ENCODE data around the gene STAM2.
"Not testable (repeated sequence)": the region's sequence is repeated elsewhere in the genome, so short reads cannot be mapped to it uniquely, and the experiment has no call there.

STAM2 gene

DNA sequence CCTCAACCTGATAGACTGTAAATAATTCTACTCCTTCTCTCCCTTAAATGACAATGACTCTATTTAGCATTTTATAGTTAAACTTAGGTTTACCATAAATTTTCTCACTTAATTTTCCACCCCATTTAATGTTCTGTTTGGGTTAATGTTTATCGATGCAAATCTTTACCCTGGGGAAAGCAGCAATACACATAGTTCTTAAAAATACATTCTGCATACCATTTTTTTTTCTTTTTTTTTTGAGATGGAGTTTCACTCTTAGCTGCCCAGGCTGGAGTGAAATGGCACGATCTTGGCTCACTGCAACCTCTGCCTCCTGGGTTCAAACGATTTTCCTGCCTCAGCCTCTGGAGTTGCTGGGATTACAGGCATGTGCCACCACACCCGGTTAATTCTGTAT is 14.0 kb downstream of the STAM2 start (continued):
- no peak for TF ChIP-seq ZC3H10 (CRISPR knock-in tag; IDR thresholded peaks at IDR 0.05)
- no peak for TF ChIP-seq ARNTL (CRISPR knock-in tag; IDR thresholded peaks at IDR 0.05; ENCODE audit: borderline replicate concordance, low read depth)
- no peak for TF ChIP-seq BACH2 (CRISPR knock-in tag; IDR thresholded peaks at IDR 0.05; ENCODE audit: borderline replicate concordance)
- no peak for TF ChIP-seq RARB (CRISPR knock-in tag; IDR thresholded peaks at IDR 0.05)

DNA sequence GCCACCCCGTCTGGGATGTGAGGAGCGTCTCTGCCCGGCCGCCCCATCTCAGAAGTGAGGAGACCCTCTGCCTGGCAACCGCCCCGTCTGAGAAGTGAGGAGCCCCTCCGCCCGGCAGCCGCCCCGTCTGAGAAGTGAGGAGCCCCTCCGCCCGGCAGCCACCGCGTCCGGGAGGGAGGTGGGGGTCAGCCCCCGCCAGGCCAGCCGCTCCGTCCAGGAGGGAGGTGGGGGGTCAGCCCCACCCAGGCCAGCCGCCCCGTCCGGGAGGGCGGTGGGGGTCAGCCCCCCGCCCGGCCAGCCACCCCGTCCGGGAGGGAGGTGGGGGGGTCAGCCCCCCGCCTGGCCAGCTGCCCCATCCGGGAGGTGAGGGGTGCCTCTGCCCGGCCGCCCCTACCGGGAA is 15.2 kb downstream of the STAM2 start:
- not testable (repeated sequence) for ATAC-seq

DNA sequence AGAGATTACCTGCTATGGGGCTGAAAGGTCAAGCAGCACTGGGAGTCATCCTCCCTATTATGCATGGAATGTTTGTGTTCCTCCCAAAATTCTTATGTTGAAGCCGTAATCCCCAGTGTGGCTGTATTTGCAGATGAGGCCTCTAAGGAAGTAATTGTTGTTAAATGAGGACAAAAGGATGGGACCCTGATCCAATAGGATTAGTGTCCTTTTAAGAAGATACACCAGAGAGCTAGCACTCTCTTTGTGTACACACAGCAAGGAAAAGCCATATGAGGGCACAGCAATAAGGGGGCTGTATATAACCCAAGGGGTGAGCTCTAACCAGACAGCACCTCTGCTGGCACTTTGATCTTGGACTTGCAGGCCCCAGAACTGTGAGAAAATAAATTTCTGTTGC is 18.3 kb downstream of the STAM2 start:
- no peak for ATAC-seq
- no peak for TF ChIP-seq ZNF565 (CRISPR knock-in tag; conservative IDR thresholded peaks at IDR 0.05; ENCODE audit: low read depth)
- TF ChIP-seq, protein P1, sequence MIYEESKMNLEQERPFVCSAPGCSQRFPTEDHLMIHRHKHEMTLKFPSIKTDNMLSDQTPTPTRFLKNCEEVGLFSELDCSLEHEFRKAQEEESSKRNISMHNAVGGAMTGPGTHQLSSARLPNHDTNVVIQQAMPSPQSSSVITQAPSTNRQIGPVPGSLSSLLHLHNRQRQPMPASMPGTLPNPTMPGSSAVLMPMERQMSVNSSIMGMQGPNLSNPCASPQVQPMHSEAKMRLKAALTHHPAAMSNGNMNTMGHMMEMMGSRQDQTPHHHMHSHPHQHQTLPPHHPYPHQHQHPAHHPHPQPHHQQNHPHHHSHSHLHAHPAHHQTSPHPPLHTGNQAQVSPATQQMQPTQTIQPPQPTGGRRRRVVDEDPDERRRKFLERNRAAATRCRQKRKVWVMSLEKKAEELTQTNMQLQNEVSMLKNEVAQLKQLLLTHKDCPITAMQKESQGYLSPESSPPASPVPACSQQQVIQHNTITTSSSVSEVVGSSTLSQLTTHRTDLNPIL (CRISPR knock-in tag; IDR thresholded peaks at IDR 0.05; ENCODE audit: low read depth), result no peak
- TF ChIP-seq TOX (CRISPR knock-in tag; IDR thresholded peaks at IDR 0.05; ENCODE audit: borderline replicate concordance), result no peak
- TF ChIP-seq GLIS3 (CRISPR knock-in tag; IDR thresholded peaks at IDR 0.05), result no peak
- TF ChIP-seq, protein P2, sequence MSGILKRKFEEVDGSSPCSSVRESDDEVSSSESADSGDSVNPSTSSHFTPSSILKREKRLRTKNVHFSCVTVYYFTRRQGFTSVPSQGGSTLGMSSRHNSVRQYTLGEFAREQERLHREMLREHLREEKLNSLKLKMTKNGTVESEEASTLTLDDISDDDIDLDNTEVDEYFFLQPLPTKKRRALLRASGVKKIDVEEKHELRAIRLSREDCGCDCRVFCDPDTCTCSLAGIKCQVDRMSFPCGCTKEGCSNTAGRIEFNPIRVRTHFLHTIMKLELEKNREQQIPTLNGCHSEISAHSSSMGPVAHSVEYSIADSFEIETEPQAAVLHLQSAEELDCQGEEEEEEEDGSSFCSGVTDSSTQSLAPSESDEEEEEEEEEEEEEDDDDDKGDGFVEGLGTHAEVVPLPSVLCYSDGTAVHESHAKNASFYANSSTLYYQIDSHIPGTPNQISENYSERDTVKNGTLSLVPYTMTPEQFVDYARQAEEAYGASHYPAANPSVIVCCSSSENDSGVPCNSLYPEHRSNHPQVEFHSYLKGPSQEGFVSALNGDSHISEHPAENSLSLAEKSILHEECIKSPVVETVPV (CRISPR knock-in tag; IDR thresholded peaks at IDR 0.05), result no peak
- TF ChIP-seq ZFP30 (CRISPR knock-in tag; IDR thresholded peaks at IDR 0.05), result no peak
- TF ChIP-seq, protein P3, sequence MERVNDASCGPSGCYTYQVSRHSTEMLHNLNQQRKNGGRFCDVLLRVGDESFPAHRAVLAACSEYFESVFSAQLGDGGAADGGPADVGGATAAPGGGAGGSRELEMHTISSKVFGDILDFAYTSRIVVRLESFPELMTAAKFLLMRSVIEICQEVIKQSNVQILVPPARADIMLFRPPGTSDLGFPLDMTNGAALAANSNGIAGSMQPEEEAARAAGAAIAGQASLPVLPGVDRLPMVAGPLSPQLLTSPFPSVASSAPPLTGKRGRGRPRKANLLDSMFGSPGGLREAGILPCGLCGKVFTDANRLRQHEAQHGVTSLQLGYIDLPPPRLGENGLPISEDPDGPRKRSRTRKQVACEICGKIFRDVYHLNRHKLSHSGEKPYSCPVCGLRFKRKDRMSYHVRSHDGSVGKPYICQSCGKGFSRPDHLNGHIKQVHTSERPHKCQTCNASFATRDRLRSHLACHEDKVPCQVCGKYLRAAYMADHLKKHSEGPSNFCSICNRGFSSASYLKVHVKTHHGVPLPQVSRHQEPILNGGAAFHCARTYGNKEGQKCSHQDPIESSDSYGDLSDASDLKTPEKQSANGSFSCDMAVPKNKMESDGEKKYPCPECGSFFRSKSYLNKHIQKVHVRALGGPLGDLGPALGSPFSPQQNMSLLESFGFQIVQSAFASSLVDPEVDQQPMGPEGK (CRISPR knock-in tag; IDR thresholded peaks at IDR 0.05; ENCODE audit: borderline replicate concordance), result no peak
- no peak for TF ChIP-seq ESRRG (CRISPR knock-in tag; IDR thresholded peaks at IDR 0.05)
- TF ChIP-seq, protein P4, sequence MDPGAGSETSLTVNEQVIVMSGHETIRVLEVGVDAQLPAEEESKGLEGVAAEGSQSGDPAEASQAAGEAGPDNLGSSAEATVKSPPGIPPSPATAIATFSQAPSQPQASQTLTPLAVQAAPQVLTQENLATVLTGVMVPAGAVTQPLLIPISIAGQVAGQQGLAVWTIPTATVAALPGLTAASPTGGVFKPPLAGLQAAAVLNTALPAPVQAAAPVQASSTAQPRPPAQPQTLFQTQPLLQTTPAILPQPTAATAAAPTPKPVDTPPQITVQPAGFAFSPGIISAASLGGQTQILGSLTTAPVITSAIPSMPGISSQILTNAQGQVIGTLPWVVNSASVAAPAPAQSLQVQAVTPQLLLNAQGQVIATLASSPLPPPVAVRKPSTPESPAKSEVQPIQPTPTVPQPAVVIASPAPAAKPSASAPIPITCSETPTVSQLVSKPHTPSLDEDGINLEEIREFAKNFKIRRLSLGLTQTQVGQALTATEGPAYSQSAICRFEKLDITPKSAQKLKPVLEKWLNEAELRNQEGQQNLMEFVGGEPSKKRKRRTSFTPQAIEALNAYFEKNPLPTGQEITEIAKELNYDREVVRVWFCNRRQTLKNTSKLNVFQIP (CRISPR knock-in tag; IDR thresholded peaks at IDR 0.05; ENCODE audit: borderline replicate concordance, low read depth), result no peak
- TF ChIP-seq ISL1 (CRISPR knock-in tag; IDR thresholded peaks at IDR 0.05), result no peak
- no peak for TF ChIP-seq PPARA (CRISPR knock-in tag; IDR thresholded peaks at IDR 0.05; ENCODE audit: borderline replicate concordance)
- TF ChIP-seq RARB (CRISPR knock-in tag; IDR thresholded peaks at IDR 0.05), result no peak
- TF ChIP-seq CSDC2 (CRISPR knock-in tag; IDR thresholded peaks at IDR 0.05), result no peak
- TF ChIP-seq ZNF70 (CRISPR knock-in tag; IDR thresholded peaks at IDR 0.05), result no peak

DNA sequence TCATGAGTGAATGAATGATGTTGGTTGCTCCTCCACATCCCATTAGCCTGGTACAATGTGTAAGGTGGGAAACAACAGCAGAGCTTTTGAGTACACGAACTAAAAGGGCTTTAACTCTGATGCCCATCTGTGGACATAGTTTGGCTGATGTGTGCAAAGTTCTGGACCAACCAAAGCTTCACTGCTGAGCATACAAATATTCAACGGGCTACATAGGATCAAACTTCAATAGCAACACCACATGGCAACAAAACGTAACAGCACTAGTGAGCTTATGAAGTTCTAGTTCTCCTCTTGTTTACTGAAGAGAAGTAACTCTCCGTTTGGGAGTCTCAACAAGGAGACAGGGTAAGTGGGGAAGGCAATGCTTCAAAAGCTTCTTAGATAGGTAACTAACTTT is 20.4 kb downstream of the STAM2 start:
- TF ChIP-seq ISL1 (CRISPR knock-in tag; IDR thresholded peaks at IDR 0.05), result no peak
- TF ChIP-seq, protein P5, sequence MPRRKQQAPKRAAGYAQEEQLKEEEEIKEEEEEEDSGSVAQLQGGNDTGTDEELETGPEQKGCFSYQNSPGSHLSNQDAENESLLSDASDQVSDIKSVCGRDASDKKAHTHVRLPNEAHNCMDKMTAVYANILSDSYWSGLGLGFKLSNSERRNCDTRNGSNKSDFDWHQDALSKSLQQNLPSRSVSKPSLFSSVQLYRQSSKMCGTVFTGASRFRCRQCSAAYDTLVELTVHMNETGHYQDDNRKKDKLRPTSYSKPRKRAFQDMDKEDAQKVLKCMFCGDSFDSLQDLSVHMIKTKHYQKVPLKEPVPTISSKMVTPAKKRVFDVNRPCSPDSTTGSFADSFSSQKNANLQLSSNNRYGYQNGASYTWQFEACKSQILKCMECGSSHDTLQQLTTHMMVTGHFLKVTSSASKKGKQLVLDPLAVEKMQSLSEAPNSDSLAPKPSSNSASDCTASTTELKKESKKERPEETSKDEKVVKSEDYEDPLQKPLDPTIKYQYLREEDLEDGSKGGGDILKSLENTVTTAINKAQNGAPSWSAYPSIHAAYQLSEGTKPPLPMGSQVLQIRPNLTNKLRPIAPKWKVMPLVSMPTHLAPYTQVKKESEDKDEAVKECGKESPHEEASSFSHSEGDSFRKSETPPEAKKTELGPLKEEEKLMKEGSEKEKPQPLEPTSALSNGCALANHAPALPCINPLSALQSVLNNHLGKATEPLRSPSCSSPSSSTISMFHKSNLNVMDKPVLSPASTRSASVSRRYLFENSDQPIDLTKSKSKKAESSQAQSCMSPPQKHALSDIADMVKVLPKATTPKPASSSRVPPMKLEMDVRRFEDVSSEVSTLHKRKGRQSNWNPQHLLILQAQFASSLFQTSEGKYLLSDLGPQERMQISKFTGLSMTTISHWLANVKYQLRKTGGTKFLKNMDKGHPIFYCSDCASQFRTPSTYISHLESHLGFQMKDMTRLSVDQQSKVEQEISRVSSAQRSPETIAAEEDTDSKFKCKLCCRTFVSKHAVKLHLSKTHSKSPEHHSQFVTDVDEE (CRISPR knock-in tag; IDR thresholded peaks at IDR 0.05), result no peak
- no peak for TF ChIP-seq ESRRG (CRISPR knock-in tag; IDR thresholded peaks at IDR 0.05)
- no peak for TF ChIP-seq ZNF8 (CRISPR knock-in tag; IDR thresholded peaks at IDR 0.05)
- TF ChIP-seq, protein P4 (CRISPR knock-in tag; IDR thresholded peaks at IDR 0.05; ENCODE audit: borderline replicate concordance, low read depth), result no peak
- TF ChIP-seq ZC3H10 (CRISPR knock-in tag; IDR thresholded peaks at IDR 0.05), result no peak
- no peak for TF ChIP-seq ZFP3 (CRISPR knock-in tag; IDR thresholded peaks at IDR 0.05)
- no peak for TF ChIP-seq ARNTL (CRISPR knock-in tag; IDR thresholded peaks at IDR 0.05; ENCODE audit: borderline replicate concordance, low read depth)
- TF ChIP-seq PPARA (CRISPR knock-in tag; IDR thresholded peaks at IDR 0.05; ENCODE audit: borderline replicate concordance), result no peak
- TF ChIP-seq, protein P1 (CRISPR knock-in tag; IDR thresholded peaks at IDR 0.05; ENCODE audit: low read depth), result no peak
- no peak for TF ChIP-seq CSDC2 (CRISPR knock-in tag; IDR thresholded peaks at IDR 0.05)
- ATAC-seq, result no peak

Measured in SK-N-SH treated with all-trans-retinoic acid at 6 μM for 48 hours (cell line).